Ureter (tissue), 1 donor: ENCODE results near the gene NIP7. TPM values are rescaled to one million over a fixed set of nuclear protein-coding genes. Genes with fewer than 3 reads are reported as not detected.
"Not testable (repeated sequence)": the region's sequence is repeated elsewhere in the genome, so short reads cannot be mapped to it uniquely, and the experiment has no call there.

Source experiments
- DNase-seq: peaks from one replicate; pipeline ENCODE4 v3.0.0-alpha.2; 2020; ENCODE audit warnings: low spot score
- total RNA-seq: library from RNA; stranded (reverse); gene quantifications from one replicate; pipeline ENCODE4 v1.2.4, GENCODE V29; 2023
- donor health status: DM: yes; HTN: yes; CAD: no.

The NIP7 gene
- total RNA-seq: 26.1 TPM

- DNase-seq: peak; percentile 96
These were observed at the start of gene NIP7, which contains the start of gene COG8 for GRCh38 chr16:69339289-69340094. Gene NIP7 (plus strand): TSS chr16:69339772. CDS start chr16:69339830, 58 bp downstream. Gene COG8 (minus strand): TSS chr16:69339564. CDS start chr16:69339552, 12 bp downstream.

DNA sequence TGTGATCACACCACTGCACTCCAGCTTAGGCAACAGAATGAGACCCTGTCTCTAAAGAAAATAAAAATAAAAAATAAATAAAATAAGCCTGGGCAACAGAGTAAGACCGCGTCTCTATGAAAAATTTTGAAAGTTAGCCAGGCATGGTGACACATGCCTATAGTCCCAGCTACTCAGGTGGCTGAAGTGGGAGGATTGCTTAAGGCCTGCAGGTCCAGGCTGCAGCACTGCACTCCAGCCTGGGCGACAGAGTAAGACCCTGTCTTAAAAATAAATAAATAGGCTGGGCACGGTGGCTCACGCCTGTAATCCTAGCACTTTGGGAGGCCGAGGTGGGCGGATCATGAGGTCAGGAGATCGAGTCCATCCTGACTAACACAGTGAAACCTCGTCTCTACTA, 47.9 kb upstream of the NIP7 start:
- DNase-seq: not testable (repeated sequence)

- DNase-seq: no peak
These were observed 46.2 kb upstream of the NIP7 start for GRCh38 chr16:69293401-69293800.

- DNase-seq: no peak
These were observed 45.5 kb upstream of the NIP7 start for GRCh38 chr16:69294051-69294450.

- not testable (repeated sequence) for DNase-seq
These were observed 42.8 kb upstream of the NIP7 start for GRCh38 chr16:69296771-69297170.

GRCh38 chr16:69298261-69298660, 41.3 kb upstream of the NIP7 start:
- no peak for DNase-seq

DNA sequence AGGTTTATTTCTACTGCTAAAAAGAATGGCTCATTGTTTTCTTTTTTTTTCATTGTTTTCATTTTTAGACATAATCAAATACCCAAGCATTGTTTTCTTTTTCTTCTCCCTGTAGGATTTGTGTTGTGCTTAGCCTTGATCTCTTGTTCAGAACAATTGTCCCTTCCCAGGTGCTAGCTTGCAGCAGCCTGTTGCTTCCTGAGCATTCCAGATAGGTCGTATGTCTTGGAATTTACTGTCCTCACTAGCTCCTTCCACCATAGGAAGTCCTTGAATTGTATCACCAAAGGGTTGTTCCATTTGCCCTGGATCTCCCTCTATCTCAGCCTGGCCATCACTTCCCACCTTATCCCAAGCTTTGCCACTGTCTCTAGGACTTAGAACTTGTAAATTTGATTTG, 38.4 kb upstream of the NIP7 start:
- DNase-seq: no peak

- DNase-seq: no peak
These were observed 37.7 kb upstream of the NIP7 start for GRCh38 chr16:69301861-69302260.

DNA sequence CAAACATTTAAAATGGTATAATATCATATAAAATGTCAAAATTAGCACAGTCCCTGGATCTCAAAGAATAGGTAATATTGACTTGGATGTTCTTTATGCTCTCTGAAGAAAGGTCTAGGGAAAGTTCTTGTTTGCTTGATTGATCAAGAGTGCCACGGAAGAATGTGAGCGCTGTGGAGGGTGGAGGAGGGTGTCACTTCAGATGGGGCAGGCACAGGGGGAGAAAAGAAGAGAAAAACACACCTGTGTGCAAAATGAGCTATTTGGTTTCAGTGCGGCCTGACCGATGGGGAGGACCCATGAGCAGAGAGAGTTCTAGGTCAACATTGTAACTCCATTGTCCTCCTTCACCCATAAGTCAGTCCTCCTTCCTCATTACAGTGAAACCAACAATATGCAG, 37.3 kb upstream of the NIP7 start:
- DNase-seq: no peak

GRCh38 chr16:69306031-69306430, 33.5 kb upstream of the NIP7 start:
- DNase-seq: no peak

- no peak for DNase-seq
These were observed 32.5 kb upstream of the NIP7 start for GRCh38 chr16:69307091-69307490.

DNA sequence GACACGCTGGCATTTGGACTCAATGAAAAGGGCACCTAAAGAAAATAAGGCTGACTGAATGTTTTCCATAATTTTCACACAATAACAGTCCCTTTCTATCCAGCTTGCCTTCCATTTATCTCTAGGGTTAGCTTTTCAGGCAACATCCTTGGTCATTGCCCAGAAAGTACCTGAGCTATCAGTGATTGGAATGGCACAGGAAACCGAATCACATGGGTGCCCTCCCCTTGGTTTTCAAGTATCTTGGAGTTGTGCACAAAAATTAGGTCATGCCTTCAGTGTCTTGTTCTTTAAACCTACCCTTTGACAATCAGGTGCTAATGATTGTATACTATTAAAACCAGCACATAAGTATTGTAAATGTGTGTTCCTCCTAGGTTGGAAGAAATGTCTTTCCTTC, 31.7 kb upstream of the NIP7 start:
- no peak for DNase-seq

DNA sequence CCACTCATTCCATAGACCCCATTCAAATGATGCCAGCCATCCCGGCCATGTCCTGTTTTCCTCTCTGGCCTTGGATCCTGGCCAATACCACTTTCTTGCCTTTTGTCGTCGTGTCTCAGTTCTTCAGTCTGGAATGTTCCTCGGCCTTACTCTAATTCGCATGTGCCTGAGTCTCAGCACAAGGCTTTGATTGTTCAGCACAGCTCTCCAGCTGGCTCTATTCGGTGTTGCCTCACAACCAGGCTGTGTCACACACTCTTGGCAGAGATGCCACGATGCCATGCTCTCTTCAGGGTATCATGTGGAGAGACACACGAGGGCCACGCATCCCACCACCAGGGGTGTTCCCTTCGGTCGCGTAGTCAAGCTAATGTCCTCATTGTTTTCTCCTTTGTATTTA, 30.3 kb upstream of the NIP7 start:
- no peak for DNase-seq

DNA sequence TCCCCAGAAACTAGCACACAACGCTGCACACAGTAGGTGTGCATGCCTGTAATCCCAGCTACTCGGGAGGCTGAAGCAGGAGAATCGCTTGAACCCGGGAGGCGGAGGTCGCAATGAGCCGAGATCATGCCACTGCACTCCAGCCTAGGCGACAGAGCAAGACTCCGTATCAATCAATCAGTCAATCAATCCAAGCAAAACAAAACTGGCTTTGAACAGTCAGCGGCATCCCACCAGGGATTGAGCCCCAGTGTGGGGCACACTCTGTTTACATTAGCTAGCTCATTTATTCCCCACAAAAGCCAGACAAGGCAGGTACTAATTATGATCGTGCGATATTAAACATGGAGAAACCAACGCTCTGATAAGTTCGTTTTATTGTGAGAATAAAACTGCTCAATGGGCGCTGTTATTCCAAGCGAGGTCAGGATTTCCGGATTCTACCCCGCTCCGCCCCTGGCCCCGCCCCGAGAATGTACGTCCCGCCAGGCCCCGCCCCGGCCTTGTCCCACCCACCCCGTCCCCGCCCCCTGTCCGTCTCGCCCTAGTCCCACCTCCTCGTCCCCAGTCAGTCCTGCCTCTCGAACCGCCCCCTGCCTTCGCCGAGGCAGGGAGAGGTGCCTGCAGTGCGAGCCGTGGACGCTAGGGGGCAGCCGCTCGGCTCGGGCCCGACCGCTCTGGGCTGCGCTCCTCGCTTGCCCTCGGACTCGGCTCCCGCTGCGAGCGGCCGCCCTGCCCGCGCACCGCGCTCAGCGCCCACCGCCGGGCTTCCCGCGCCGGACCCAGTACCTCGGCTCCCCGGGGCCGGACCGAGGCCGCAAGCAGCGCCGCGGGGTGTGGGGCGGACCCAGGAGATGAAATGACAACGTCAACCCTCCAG, 28.7 kb upstream of the NIP7 start, which contains the start of gene VPS4A:
TSS of gene VPS4A (plus strand) at position 698 of the 880 bp plus-strand sequence. CDS start at position 860, 162 bp downstream.
- DNase-seq: peak; percentile 96

GRCh38 chr16:69311533-69312387, 27.8 kb upstream of the NIP7 start:
- no peak for DNase-seq

- no peak for DNase-seq
These were observed 26.1 kb upstream of the NIP7 start for GRCh38 chr16:69313469-69313868.

- no peak for DNase-seq
These were observed 25.0 kb upstream of the NIP7 start for GRCh38 chr16:69314534-69314933.

DNA sequence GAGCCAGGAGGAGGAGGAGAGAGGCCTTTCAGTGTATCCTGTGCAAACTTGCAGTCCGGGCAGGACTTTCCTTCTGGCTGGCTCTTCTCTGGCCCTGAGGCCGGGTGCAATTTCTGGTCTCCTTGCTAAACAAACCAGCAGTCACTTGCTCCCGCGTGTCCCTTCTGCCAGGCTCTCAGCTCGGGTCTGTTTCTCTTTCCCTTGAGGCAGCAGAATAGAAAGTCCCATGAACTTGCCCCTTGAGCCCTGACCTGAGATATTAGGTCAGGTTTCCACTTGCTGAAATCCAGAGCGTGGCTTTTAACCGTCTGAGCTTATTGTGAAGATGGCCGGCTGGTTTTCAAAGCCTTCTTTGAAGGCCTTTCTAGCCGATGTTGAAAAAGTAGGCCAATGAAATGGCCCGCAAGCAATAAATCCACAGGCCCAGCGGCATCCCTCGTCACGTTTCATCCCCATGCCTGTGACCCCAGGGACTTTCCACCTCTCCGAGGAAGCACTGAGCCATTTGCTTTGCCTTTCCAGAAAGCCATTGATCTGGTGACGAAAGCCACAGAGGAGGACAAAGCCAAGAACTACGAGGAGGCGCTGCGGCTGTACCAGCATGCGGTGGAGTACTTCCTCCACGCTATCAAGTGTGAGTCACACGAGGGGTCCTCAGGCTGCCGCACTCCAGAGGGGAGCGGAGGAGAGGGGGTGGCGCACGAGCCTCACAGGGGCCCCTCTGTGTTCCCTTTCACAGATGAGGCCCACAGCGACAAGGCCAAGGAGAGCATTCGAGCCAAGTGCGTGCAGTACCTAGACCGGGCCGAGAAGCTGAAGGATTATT, 23.9 kb upstream of the NIP7 start:
- no peak for DNase-seq

DNA sequence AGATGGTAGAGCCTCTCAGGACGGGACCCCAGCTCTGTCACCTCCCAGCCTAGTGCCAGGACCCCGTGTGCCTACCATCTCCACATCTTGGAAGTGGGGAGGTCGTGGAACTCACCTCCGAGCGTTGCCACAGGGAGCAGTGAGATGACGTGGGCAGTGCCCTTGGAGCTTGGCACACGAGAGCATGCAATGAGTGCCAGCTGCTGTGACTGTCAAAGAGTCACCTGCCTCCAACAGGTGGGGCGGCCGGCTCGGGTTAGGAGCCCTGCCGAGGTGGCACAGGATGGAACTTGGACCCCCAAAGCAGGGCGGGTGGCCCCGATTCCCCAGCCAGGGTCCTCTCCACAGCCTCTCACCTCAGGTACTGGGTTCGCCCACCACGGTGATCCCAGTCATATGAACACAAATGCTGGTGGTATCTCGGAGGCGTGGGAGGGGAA, 23.0 kb upstream of the NIP7 start:
- DNase-seq: no peak

DNA sequence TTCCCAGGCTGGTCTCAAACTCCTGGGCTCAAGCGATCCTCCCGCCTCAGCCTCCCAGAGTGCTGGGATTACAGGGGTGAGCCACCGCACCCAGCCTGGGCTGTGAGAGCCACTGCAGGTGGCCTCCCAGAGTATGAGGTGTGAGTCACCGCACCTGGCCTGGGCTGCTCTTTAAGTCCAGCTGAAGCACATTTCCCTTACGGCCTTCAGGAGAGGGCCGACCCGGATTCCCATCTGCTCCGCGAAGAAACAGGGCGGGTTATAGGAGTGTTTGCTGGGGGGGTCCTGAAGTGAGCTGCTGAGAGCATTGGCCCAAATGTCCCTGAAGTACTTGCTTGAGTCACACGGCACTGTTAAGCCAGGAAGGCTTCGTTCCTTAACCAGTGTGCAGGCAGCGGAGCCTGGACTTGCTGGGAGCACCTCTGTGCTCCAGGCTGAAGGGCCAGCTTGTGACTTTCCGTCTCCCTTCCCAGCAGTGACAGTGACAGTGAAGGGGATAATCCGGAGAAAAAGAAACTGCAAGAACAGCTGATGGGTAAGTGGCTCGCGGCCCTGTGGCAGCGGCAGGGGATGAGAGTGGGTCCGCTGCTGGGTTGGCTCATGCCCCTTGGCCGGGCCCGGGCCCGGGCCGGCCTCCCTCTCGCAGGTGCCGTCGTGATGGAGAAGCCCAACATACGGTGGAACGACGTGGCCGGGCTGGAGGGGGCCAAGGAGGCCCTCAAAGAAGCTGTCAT, 21.2 kb upstream of the NIP7 start:
- DNase-seq: no peak
